ENCODE results near the gene CYB561D2. TPM values are rescaled to one million over a fixed set of nuclear protein-coding genes. Genes with fewer than 3 reads are reported as not detected.

CYB561D2 gene
- total RNA-seq, 1 experiment from 2014 or later = 37.9 TPM

DNA sequence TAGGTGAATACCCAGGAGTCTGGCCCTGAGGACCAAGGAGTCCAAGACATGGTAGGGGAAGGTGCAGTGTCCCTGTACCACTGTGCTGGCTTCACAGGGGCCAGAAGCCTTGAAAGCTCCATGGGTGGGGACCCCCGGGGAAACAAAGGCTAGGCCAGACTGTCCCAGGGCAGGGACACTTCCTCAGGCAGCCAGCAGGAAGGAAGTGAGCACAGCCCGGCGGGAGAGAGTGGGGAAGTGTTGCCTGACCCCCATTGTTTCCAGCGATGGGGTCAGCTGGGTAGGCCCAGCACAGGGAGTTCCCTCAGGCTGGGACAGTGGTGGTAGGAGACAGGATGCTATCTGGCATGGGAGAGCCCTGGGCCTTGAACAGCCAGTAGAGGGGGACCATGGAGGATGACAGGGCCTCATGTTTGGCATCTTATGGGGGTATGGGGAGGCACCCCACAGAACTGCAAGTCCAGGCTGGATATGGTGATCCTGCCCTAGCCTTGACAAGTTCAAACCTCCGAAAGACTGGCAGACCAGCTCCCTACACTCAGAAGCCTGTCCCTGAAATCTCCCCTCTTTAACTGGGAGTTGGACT is 27.0 kb upstream of the CYB561D2 start:
- no peak for DNase-seq (ENCODE audit: low read depth)

- peak; percentile 57 for DNase-seq (ENCODE audit: low read depth)
These were observed 26.1 kb upstream of the CYB561D2 start for GRCh38 chr3:50324351-50325112.

- DNase-seq (ENCODE audit: low read depth) = no peak
These were observed 25.6 kb upstream of the CYB561D2 start for GRCh38 chr3:50325113-50325480.

- DNase-seq (ENCODE audit: low read depth) = no peak
These were observed 25.0 kb upstream of the CYB561D2 start for GRCh38 chr3:50325497-50326181.

GRCh38 chr3:50326182-50326541 is 24.5 kb upstream of the CYB561D2 start:
- no peak for DNase-seq (ENCODE audit: low read depth)

DNA sequence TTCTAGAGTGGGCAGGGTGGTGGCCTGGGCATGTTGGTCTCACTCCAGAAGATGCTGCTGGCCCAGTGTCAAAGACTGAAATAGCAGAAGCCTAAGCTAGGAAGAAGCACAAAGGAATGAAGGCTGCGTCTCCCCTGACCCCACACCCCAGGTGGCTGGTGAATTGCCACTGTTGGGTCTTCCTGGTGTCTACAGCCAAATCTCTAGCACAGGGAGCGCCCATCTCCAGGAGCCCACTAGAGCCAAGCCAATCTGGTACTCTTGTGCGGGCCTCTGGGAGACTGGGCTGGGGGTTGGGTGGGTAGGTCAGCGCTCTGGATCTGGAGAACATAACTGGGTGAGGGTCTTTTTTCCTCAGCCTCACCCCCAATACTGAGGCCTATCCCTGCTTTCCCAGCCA is 23.5 kb upstream of the CYB561D2 start:
- DNase-seq (ENCODE audit: low read depth) = no peak

GRCh38 chr3:50327943-50328691 is 22.5 kb upstream of the CYB561D2 start, which contains the start of gene TUSC2:
TUSC2 (minus strand) TSS chr3:50328223; CDS start chr3:50328099, 124 bp downstream.
- peak; percentile 95 for DNase-seq (ENCODE audit: low read depth)

DNA sequence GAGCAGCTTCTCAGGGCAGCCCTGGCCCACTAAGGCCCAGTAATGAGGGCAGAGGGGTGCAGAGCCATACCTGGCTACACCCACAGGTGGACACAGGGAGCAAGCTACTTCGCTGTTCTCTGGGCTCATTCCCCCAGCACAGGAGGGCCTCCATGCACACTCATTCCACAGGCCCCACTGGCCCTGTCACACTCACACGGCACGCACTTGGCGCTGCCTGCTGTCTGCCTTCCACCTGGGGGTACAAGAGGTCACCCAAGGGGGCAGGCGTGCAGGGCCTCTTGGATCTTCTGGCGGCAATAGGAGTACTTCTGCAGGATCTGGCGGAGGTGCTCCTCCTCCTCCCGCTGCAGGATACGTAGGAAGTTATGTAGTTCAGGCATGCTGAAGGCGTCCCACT is 20.3 kb upstream of the CYB561D2 start:
- no peak for DNase-seq (ENCODE audit: low read depth)

DNA sequence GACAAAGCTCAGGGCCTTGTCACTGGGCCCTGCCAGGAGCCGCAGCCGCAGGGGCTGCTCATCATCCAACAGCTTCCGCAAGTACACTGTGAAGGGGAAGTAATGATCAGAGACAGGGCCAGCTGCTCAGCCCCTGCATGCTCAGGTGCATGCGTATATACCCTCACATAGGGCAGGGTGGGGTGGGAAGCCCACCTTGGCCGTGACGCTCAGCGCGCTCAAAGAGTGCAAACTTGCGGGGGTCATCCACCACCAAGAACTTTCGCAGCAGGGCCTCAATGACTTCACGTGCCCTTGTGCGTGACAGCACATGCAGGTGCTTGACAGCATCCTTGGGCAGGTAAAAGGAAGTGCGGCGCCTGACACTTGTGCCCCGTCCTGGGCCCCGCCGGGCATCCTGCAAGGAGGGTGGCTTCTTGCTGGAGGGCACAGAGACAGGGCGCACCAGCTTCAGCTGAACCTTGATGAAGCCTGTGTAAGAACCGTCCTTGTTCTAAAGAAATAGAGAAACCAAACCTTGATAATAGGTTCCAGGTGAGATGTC is 19.2 kb upstream of the CYB561D2 start:
- no peak for DNase-seq (ENCODE audit: low read depth)

DNA sequence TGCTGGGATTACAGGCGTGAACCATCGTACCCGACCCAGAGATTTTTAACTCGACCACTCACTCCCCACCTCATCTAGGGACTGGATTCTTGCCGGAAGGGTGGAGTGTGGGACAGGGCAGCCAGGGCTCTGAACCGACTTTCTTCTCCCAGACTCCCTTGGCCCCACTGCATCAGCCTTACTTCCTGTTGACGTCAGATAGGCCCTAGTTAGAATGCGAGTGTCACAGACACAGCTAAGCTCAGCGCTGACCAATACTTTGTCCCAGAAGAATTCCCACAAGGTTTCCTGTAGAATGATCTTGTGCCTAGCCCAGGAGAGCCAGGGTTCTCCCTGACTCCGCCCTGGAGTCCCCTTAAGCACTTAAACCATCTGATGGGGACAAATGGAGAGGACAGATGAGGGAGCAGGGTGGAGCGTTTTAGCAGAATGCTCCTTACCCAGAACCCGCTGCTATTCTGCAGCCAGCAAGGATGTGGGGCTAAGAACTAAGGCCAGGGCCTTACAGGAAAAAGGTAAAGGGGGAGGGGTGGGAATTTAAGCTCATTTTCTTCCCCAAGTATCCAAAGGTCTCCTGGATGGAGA is 16.8 kb upstream of the CYB561D2 start:
- no peak for DNase-seq (ENCODE audit: low read depth)

- DNase-seq (ENCODE audit: low read depth) = no peak
These were observed 16.2 kb upstream of the CYB561D2 start for GRCh38 chr3:50334339-50335075.

- peak; percentile 44 for DNase-seq (ENCODE audit: low read depth)
These were observed 14.0 kb upstream of the CYB561D2 start for GRCh38 chr3:50336452-50337174.

- DNase-seq (ENCODE audit: low read depth) = peak; percentile 99
These were observed 13.3 kb upstream of the CYB561D2 start for GRCh38 chr3:50337175-50337861.

- no peak for DNase-seq (ENCODE audit: low read depth)
These were observed 11.7 kb upstream of the CYB561D2 start for GRCh38 chr3:50338965-50339364.

GRCh38 chr3:50339485-50340146 is 11.0 kb upstream of the CYB561D2 start:
- DNase-seq (ENCODE audit: low read depth) = peak; percentile 38

DNA sequence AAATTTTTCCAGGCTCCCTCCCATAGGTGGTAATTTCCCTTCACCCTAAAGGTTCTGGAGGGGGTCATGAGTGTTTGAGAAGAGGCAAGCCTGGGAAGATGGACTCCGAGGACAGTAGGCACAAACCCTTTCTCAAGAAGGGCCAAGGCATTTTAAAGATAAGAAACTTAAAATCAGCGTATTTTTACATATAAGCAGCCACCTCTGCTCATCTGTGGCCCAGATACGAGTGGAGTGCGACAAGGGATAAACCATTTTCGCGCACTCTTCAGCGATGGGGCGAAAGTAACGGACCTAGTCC is 10.6 kb upstream of the CYB561D2 start:
- DNase-seq (ENCODE audit: low read depth) = no peak

GRCh38 chr3:50340448-50341329 is 10.0 kb upstream of the CYB561D2 start, which contains the start of gene RASSF1:
RASSF1 (minus strand) TSS chr3:50340836; CDS start chr3:50340805, 31 bp downstream.
- peak; percentile 23 for DNase-seq (ENCODE audit: low read depth)

DNA sequence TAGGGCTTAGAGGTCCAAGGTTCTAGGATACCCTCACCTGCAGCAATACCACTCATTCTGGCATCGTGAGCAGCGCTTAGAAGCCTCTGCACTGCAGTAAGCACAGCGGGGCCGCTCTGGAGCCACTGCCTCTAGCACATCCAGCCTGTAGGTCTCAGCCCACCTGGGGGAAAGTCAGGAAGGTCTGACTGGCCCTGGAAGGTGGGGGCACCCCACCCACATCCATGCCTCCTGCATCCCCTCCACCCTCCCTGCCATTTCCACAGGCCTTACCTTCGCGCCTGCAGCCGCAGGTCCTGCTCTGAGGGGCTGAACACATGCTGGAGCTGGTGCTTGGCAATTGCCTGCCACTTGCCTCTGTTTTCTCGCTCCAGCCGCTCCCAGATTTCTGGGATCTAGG is 9.1 kb upstream of the CYB561D2 start:
- no peak for DNase-seq (ENCODE audit: low read depth)
